GM19468 (cell line): ENCODE results near the gene HIGD2B.
"Not testable (repeated sequence)": the region's sequence is repeated elsewhere in the genome, so short reads cannot be mapped to it uniquely, and the experiment has no call there.

Experiments used
- ATAC-seq: cut with Tn5 transposase; IDR thresholded peaks from one replicate; pipeline ENCODE4 v1.9.1; 2021; ENCODE audit warnings: mild to moderate bottlenecking, moderate library complexity, moderate number of reproducible peaks; ENCODE audit not compliant: unreplicated experiment; ENCODE audit errors: extremely low read depth

Gene HIGD2B

DNA sequence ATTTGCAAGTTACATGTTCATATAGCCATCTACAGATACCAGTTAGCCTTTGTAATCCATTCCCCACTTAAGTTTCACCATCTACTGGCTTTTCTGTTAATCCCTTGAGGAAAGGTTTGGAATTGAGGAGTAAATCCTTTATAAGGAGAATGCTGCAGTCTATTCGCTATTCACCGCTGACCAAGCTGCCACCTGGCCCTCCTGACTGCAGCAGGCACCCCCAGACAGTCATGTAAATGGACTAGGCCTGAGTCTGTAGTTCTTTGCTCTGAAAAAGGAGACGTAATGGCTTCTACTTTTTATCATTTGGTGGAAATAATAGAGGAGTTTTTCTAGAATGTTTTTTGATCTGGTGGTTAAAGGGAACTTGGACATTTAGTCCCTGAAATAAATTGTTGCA lies 3.2 kb downstream of the HIGD2B start:
- no peak for ATAC-seq

DNA sequence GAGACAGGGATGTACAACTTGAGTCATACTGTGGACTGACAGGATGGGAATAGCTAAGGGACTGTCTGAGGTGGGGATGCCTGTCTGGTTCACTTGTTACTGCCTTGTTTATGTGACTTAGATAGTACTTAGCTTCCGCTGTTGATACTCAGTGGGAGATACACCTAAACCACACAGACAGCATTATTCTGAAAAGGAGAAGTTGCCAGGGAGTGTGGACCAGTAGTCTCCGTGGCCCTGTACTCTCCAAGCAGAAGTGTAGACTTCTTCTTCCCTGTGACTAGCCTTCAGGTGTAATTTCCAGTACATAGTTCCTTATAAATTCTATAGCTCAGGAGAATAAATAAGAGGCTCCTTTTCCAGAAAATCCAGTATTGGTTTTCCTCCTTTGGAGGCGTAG lies 5.1 kb downstream of the HIGD2B start:
- no peak for ATAC-seq

DNA sequence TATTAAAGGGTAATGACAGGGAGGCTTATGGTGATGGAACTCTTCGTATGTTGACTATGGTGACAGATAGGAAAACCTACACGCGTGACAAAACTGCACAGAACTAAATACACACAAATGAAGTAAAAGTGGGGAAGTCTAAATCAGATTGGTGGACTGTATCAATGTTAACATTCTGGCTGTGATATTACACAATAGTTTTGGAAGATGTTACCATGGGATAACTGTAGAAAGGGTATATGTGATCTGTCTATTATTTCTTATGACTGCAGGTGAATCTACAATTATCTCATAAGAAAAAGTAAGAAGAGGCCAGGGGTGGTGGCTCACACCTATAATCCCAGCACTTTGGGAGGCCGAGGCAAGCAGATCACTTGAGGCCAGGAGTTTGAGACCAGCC lies 9.1 kb downstream of the HIGD2B start:
- no peak for ATAC-seq

DNA sequence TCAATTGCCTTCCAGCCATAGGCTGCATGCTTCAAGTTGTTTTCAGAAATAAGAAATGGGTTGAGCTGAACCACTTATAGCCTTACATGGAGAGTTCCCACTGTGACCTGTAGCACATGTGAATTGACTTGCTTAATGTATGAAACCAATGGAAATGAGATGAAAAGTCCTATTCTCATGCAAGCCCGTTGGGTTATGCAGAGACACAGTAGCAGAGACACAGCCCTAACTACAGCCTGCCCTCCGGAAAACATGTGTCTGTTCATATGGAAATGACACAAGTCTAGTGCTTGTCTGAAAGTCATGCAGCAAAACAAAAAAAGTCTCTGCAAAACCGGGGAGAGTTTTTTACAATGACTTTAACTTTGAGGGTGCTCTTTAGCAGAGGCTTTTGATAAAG lies 14.5 kb downstream of the HIGD2B start:
- no peak for ATAC-seq

DNA sequence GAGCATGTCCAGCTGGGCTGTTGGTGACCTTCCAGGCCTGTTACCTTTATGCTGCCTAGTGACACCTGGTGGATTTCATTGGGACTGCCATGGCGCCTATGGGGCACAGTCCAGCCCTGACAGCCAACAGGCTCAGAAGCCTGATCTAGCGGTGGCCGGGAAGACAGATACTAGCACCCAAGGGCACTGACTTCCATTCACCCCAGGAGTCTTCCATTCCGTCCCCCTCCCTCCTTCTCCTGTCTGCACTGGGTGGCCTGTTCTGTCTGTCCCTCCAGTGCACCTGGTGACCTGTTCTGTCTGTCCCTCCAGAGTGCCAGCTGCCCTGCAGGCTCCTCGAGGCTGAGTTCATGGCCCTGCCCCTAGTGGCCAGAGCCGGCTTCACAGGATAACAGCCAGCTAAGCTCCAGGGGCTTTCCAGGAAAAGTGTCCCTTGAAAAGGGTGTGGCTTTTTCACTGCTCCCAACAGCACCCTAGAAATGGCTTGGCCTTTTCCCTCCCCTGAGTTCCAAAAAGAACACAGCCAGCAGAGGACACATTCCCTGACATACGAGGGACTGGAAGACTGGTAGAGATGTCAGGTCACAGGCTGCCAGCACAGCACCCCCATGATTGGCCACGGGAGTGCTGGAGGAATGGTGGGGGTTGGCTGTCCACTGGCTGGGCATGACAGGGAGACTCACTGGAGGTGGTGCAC lies 15.2 kb downstream of the HIGD2B start:
- ATAC-seq, result not testable (repeated sequence)

DNA sequence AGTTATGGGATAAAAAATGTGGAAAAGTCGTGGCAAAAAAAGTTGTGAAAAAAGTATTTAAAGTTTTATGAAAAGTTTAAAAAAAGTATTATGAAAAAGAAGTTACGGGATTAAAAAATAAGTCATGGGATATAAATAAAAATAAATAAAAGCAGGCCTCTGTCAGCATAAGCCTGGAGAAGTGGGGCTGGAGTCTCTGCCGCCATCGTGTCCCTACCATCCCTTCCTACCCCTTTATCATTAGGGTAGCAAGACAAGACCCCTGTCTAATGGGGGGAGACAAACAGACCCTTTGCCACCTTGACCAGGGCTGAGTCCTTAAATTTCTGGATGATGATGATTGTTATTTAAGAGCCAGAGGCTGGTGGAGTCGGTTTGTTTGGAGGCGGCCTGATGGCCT lies 16.2 kb downstream of the HIGD2B start:
- not testable (repeated sequence) for ATAC-seq

DNA sequence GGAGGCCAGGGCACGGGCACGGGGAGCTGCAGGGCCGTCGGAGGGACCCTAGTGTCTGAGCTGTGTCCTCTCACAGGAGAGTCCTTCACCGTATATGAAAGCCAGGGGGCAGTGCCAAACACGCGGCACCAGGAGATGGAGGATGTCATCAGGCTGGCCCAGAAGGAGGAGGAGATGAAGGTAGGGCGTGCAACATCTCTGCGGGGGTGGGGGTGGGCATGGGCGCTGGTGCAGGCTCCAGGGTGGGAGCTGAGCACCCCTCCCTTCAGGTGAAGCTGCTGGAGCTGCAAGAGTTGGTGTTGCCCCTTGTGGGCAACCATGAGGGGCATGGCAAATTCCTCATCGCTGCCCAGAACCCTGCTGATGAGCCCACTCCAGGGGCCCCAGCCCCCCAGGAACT lies 20.3 kb downstream of the HIGD2B start:
- ATAC-seq, result not testable (repeated sequence)

DNA sequence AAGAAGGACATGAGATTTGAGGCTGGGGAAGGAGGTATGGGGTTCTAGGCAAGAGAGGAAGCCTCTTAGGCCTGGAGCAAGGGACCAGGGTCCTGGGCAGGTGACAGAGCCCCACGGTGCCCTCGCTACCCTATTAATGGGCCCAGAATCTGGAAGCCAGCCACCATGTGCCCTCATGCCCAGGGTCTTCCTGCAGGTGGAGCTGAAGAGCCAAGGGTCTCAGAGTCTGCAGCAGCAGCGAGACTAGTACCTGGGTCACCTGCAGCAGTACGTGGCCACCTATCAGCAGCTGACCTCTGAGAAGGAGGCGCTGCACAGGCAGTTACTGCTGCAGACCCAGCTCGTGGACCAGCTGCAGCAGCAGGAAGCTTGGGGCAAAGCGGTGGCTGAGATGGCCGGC lies 22.1 kb downstream of the HIGD2B start:
- not testable (repeated sequence) for ATAC-seq

DNA sequence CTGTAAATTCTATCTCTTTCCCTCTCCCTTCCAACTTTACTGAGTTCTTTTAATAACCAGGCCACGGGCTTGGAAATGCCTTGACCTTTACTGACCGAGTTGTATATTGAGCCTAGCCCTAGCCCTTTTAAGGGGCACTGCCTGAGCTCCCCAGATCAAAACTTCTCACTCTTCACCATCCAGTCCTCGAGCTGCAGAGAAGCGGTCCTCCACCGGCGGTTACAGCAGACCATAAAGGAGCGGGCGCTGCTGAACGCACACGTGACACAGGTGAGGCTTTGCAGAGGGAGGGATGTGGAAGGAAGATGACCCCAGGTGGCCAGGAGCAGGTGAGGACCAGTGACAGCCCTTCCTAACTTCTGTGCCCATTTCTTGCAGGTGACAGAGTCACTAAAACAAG lies 24.9 kb downstream of the HIGD2B start:
- not testable (repeated sequence) for ATAC-seq

DNA sequence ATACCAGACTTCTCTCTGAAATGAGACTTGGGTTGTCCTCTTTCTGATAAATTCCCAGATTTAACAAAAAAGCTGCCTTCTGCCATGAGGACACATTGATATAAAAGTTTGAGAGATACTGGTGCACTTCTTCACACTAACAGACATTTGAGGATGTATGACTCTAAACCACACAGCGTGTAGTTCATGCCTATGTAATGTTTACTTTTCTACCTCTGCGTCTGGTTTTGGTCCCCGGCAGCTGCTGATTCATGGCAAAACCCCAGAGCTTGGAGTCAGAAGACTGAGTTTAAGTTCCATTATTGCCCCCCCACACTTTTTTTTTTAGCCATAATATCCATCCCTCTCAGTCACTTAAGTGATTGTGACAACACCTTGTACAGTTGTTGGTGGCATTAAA lies 30.0 kb downstream of the HIGD2B start:
- ATAC-seq, result not testable (repeated sequence)

DNA sequence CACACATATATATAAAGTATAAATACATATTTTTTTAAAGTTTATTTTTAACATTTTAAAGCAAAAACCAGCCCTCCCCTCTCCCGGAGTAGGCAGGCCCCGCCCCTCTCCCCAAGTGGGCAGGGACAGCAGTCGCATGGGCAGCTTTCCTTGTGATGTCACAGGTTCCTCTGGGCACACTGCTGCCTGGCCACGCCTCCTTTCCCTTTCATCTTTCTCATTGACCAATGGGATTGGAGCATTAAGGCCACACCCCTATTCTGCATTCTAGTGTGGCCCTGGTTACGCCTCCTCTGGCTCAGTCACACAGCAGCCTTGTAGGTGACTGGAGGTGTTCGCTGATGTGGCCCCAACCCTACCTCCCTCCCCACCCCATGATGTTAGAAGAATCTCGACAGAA lies 31.6 kb downstream of the HIGD2B start, which contains the start of gene GOLGA6B:
TSS of gene GOLGA6B (plus strand) at position 301 of the 400 bp plus-strand sequence. CDS start at position 342, 41 bp downstream.
- not testable (repeated sequence) for ATAC-seq

DNA sequence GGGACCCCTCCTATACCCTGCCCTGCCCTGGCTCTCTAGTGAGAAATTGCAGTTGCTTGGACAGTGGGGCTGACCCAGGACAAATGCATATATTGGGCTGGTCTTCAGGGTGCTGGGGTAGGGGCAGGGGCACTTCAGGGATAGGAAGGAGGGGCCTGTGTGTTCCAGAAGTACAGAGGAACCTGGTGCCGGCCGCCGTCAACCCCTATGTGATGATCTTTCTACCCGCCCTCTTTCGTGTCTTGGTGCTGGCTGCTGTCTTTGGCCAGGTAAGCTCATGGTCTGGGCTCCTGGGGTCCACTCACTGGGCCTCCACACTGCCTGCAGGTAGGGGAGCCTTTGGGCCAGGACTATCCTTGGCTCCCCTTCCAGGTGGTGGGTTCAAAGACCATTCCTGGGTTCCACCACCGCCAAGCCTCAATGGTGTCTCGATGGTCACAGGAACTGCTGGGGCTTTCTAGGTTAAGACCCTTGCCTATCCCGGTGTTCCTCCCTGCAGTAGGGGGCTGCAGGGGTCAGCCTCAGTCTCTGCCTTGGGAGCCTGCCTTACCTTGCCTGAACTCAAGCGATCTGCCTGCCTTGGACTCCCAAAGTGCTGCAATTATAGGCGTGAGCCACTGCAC lies 37.2 kb downstream of the HIGD2B start:
- not testable (repeated sequence) for ATAC-seq

DNA sequence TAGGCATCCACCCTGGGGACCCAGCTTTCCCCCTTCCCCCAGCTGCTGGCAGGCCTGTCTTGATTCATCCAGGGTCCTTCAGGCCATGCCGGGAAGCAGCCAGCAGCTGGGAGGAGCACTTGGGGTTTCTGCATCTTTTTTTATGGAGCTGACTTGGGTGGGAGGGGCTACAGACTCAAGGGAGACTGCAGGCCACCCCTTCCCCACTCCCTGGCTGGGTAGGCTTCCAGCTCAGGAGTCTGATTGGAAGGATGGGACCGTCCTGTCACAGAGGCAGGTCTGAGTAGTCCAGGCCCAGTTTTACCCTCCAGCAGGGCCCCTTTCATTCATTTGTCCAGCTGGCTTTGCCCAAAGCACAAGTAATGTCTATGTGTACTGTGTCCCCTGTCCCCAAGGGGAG lies 43.7 kb downstream of the HIGD2B start:
- not testable (repeated sequence) for ATAC-seq

DNA sequence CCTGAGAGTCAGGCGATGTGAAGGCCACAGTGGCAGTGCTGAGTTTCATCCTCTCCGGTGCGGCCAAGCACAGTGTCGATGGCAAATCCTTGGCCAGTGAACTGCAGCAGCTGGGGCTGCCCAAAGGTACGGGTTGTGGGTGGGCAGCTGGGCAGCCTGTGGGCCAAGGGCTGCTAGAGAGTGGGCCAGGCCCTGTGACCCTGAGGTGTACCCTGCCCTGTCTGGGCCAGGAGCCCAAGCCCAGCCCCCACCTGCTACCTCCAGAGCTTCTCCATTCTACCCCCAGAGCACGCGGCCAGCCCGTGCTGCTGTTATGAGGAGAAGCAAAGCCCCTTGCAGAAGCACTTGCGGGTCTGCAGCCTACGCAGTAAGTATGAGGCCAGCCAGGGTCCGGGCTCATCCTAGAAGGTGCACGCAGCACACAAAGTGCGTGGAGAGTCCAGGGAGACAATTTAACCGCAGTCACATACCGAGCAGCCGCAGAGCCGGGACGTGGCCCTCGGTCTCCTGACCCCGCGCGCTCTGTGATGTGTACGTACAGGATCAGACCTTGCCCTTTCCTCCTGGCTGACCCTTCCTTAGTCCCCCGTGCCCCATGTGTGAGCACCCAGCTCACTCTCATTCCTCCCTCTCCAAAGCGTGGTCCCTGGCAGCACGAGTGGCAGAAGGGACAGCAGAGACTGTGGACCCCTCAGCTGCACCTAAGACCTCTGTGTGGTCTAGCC lies 46.1 kb downstream of the HIGD2B start:
- not testable (repeated sequence) for ATAC-seq

DNA sequence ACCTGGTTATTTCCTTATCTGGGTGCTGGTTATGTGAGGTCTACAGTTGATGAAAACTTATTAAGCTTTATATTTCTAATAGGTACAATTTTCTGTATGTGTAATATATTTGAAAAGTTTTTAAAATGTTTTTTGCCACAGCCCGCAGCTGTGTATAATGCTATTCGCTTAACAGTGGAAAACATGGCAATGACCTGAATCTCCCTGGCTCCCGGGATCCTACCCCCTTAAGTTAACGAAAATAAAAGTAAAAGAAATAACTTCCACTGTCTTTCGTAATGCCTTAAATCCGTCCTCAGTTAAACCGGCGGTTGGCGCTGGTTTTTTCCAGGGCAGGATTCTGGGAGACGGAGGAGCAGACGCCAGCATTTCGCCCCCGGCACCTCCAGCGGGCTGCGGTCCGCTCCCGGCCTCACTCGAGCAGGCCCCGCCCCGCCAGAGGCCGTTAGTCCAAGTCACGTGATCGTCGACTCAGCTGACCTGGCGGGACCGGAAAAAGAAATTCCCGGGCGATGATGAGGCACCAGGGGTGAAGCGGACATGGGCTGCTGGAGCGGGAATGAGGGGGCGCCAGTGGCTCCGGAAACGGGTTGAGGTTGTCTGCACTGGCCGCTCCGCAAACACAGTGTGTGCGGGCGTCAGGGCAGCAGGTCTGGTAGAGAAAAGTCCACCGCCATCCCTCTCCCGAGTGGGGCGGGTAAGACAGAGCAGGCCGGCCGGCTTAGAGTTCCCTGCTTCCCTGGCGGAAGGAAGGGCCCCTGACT lies 49.3 kb downstream of the HIGD2B start:
- ATAC-seq, result not testable (repeated sequence)

DNA sequence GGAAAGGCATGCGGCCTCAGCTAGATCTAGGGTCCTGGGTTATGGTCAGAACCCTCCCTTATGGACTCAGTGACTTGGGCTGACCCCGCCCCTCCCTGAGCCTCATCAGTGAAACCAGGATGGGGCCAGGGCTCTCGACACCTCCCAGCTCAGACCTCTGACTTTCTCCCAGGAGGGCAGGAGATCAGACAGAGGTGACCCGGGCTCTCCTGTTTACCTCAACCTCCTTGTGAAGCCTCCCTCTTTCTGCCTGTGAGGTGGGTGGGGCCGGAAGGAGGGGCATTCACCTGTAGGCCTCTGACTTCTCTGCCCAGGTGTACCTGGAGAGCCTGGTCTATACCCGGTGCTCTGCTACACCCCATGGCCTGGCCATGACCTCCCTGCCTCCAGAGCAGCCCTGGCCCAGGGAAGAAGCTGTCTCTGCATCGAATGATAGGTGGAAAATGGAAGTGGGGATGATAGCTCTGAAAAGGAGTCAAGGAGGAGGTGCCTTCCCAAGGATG lies 56.9 kb downstream of the HIGD2B start:
- ATAC-seq, result not testable (repeated sequence)

DNA sequence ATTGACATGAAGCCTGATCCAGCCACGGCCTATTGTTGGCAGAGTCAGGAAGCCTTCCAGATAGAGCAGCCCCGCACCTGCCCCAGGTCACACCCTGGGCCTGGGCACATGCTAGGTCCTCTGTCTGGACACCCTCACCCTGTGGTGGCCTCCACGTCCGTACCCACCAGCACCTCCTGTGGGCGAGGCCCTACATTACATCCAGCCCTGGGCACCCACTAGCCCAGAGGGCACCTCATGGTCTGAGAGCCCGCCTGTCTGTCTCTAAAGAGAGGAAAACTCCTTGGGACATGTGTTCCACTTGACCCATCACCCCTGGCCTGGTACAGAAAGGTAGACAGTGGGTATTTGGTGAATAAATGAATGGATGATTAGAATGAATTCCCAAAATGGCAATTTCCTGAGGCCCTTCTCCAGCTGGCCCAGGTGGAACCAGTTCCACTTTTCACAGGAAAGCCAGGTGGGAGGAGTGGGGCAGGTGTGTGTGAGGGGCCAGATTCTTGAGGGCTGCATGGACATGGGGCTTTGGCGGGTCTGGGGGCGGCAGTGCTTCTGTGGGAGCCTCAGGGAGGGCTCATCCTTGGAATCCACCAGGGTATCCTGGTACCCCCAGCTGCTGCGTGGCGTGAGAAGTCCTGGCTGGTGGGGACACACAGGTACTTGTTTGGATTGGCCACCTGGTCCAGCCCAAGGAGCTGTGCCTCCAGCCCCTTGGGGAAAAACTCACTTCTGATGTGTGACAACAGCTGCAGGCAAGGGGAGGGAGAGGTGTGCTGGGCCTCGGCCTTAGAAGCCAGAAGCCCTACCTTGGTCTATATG lies 57.5 kb downstream of the HIGD2B start:
- not testable (repeated sequence) for ATAC-seq

DNA sequence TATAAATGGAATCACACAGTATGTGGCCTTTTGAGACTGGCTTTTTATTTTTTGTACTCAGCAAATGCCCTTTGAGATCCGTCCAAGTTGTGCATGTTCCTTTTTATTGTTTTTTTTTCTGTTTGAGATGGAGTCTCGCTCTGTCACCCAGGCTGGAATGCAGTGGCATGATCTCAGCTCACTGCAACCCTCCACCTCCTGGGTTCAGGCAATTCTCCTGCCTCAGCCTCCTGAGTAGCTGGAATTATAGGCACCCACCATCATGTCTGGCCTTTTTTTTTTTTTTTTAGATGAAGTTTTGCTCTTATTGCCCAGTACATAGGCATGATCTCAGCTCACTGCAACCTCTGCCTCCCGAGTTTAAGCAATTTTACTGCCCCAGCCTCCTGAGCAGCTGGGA lies 59.8 kb downstream of the HIGD2B start:
- not testable (repeated sequence) for ATAC-seq
